HepG2 (cell line): ENCODE results near the gene GCHFR. TPM values are rescaled to one million over a fixed set of nuclear protein-coding genes. Genes with fewer than 3 reads are reported as not detected.
A peak's percentile ranks its signal among the peaks of the same experiment; 100 is the strongest.

Source experiments
- PHF21A ChIP-seq: sonication (generic); formaldehyde crosslinking; IDR thresholded peaks from 2 replicates; pipeline ENCODE4 v1.5.0; 2020; ENCODE audit warnings: mild to moderate bottlenecking, missing genetic modification reagents
- PTBP1 ChIP-seq: fragments of 200-400 bp; formaldehyde crosslinking; IDR thresholded peaks from 2 replicates; pipeline ENCODE4 v1.6.1; 2018; ENCODE audit warnings: low read length, low read depth; ENCODE audit not compliant: poor library complexity, severe bottlenecking
- SAFB2 ChIP-seq: sonication (generic); formaldehyde crosslinking; IDR thresholded peaks from 2 replicates; pipeline ENCODE4 v1.5.1; 2020; ENCODE audit warnings: missing genetic modification reagents, low read depth, mild to moderate bottlenecking, borderline replicate concordance
- ZFP36L1 ChIP-seq: sonication (generic); formaldehyde crosslinking; IDR thresholded peaks from 2 replicates; pipeline ENCODE4 v1.8.0; 2022; ENCODE audit warnings: mild to moderate bottlenecking, missing genetic modification reagents, moderate library complexity
- ZNF235 ChIP-seq: sonication (generic); formaldehyde crosslinking; IDR thresholded peaks from 2 replicates; pipeline ENCODE4 v1.8.1; 2023; ENCODE audit warnings: mild to moderate bottlenecking, missing genetic modification reagents, borderline replicate concordance
- ZNF432 ChIP-seq: sonication (generic); formaldehyde crosslinking; IDR thresholded peaks from 2 replicates; pipeline ENCODE4 v1.5.0; 2020; ENCODE audit warnings: missing genetic modification reagents, mild to moderate bottlenecking, borderline replicate concordance
- ZNF441 ChIP-seq: sonication (generic); formaldehyde crosslinking; IDR thresholded peaks from 2 replicates; pipeline ENCODE4 v1.7.0; 2021; ENCODE audit warnings: missing genetic modification reagents, borderline replicate concordance
- ZNF496 ChIP-seq: sonication (generic); formaldehyde crosslinking; IDR thresholded peaks from 2 replicates; pipeline ENCODE4 v1.8.1; 2023; ENCODE audit warnings: mild to moderate bottlenecking, moderate library complexity, missing genetic modification reagents; ENCODE audit not compliant: insufficient replicate concordance
- ZNF501 ChIP-seq: sonication (generic); formaldehyde crosslinking; IDR thresholded peaks from 2 replicates; pipeline ENCODE4 v1.5.1; 2020; ENCODE audit warnings: mild to moderate bottlenecking, moderate library complexity, missing genetic modification reagents
- ZNF562 ChIP-seq: sonication (generic); formaldehyde crosslinking; IDR thresholded peaks from 2 replicates; pipeline ENCODE4 v1.8.0; 2022; ENCODE audit warnings: missing genetic modification reagents, borderline replicate concordance
- ZNF563 ChIP-seq: sonication (generic); formaldehyde crosslinking; IDR thresholded peaks from 2 replicates; pipeline ENCODE4 v1.8.0; 2022; ENCODE audit warnings: mild to moderate bottlenecking, moderate library complexity, missing genetic modification reagents
- ZNF674 ChIP-seq: sonication (generic); formaldehyde crosslinking; IDR thresholded peaks from 2 replicates; pipeline ENCODE4 v1.5.0; 2020; ENCODE audit warnings: low read depth, mild to moderate bottlenecking, missing genetic modification reagents
- polyA plus RNA-seq, 8 experiments: library from polyadenylated mRNA; depleted of rRNA in 3 of 8; stranded (reverse) in 7 of 8; unstranded in 1 of 8; fragments of >200 nt; fragmentation: Illumina TruSeq in 4 of 8; extraction: Trizol in 4 of 8; gene quantifications; 2 replicates each; pipeline versions ENCODE4 v1.2.1 to v1.2.3, GENCODE V29; 2011 to 2016; ENCODE audit warnings: low read depth in 4 of 8, missing spikeins in 1 of 8, mixed read lengths in 1 of 8; ENCODE audit not compliant: insufficient read depth in 1 of 8
- total RNA-seq, 5 experiments: library from RNA; depleted of rRNA; stranded (reverse); fragments of >200 nt; fragmentation: Illumina TruSeq; extraction: Trizol; gene quantifications; 2 replicates each; pipeline ENCODE4 v1.2.3, GENCODE V29; 2016; ENCODE audit warnings: low read depth in 1 of 5
- TF ChIP-seq, protein P1 (sequence below): sonication (generic); formaldehyde crosslinking; IDR thresholded peaks from 2 replicates; pipeline ENCODE4 v1.5.0; 2020; ENCODE audit warnings: mild to moderate bottlenecking, missing genetic modification reagents, borderline replicate concordance
- TF ChIP-seq, protein P2 (sequence below): sonication (generic); formaldehyde crosslinking; IDR thresholded peaks from 2 replicates; pipeline ENCODE4 v1.4.0; 2020; ENCODE audit warnings: missing genetic modification reagents
- TF ChIP-seq, protein P3 (sequence below): sonication (generic); formaldehyde crosslinking; IDR thresholded peaks from 2 replicates; pipeline ENCODE4 v1.4.0; 2020; ENCODE audit warnings: mild to moderate bottlenecking, missing genetic modification reagents
- TF ChIP-seq, protein P4 (sequence below): sonication (generic); formaldehyde crosslinking; IDR thresholded peaks from 2 replicates; pipeline ENCODE4 v1.8.1; 2022; ENCODE audit warnings: low read depth, mild to moderate bottlenecking, missing genetic modification reagents

The GCHFR gene
- total and polyA plus RNA-seq, 2 of the 13 experiments (the other 11 are each of a cell fraction or from before 2014, with no cell fraction given): 51.5 to 92.4 TPM

DNA sequence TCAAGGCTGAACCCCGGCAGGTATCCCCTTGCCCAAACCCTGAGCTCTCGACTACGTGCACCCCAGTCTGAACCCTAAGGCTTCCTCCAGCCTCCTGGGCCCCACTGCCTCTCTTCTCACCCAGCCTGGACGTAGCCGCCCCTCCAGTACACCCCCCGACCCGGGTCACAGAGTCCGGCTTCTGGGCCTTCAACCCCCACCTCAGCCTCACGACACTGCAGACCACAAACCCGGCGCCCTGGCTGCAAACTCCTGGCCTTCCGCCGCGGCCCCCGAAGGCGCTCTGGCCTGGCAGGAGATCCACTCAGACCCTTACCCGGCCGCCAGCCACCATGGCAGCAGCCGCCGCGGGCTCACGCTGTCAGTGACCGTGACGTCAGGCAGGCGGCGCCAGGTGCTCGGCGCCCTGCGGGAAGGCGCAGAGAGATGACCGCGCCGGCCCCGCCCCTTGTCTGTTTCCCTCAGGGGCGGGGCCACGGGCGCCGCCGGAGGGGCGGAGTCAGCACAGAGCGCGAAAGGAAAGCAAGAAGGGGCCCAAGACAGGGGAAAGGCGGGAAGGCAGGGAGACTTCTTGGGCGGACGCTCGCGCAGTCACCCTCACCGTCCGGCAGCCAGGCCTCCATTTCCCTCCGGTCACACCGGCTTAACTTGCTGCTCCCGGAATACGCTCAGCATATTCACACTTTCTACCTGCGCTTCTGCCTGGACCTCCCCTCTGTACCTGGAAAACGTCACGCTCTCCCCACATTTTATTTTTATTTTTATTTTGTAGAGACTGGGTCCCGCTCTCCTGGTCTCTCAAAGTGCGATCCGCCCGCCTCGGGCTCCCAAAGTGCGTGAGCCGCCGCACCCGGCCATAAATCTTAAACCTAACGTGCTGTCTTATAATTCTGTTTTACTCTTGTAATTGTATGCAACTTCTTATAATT is 8.7 kb upstream of the GCHFR start, which contains the start of gene RMDN3 (continued):
- TF ChIP-seq, protein P1, sequence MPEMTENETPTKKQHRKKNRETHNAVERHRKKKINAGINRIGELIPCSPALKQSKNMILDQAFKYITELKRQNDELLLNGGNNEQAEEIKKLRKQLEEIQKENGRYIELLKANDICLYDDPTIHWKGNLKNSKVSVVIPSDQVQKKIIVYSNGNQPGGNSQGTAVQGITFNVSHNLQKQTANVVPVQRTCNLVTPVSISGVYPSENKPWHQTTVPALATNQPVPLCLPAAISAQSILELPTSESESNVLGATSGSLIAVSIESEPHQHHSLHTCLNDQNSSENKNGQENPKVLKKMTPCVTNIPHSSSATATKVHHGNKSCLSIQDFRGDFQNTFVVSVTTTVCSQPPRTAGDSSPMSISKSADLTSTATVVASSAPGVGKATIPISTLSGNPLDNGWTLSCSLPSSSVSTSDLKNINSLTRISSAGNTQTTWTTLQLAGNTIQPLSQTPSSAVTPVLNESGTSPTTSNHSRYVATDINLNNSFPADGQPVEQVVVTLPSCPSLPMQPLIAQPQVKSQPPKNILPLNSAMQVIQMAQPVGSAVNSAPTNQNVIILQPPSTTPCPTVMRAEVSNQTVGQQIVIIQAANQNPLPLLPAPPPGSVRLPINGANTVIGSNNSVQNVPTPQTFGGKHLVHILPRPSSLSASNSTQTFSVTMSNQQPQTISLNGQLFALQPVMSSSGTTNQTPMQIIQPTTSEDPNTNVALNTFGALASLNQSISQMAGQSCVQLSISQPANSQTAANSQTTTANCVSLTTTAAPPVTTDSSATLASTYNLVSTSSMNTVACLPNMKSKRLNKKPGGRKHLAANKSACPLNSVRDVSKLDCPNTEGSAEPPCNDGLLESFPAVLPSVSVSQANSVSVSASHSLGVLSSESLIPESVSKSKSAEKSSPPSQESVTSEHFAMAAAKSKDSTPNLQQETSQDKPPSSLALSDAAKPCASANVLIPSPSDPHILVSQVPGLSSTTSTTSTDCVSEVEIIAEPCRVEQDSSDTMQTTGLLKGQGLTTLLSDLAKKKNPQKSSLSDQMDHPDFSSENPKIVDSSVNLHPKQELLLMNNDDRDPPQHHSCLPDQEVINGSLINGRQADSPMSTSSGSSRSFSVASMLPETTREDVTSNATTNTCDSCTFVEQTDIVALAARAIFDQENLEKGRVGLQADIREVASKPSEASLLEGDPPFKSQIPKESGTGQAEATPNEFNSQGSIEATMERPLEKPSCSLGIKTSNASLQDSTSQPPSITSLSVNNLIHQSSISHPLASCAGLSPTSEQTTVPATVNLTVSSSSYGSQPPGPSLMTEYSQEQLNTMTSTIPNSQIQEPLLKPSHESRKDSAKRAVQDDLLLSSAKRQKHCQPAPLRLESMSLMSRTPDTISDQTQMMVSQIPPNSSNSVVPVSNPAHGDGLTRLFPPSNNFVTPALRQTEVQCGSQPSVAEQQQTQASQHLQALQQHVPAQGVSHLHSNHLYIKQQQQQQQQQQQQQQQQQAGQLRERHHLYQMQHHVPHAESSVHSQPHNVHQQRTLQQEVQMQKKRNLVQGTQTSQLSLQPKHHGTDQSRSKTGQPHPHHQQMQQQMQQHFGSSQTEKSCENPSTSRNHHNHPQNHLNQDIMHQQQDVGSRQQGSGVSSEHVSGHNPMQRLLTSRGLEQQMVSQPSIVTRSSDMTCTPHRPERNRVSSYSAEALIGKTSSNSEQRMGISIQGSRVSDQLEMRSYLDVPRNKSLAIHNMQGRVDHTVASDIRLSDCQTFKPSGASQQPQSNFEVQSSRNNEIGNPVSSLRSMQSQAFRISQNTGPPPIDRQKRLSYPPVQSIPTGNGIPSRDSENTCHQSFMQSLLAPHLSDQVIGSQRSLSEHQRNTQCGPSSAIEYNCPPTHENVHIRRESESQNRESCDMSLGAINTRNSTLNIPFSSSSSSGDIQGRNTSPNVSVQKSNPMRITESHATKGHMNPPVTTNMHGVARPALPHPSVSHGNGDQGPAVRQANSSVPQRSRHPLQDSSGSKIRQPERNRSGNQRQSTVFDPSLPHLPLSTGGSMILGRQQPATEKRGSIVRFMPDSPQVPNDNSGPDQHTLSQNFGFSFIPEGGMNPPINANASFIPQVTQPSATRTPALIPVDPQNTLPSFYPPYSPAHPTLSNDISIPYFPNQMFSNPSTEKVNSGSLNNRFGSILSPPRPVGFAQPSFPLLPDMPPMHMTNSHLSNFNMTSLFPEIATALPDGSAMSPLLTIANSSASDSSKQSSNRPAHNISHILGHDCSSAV (CRISPR knock-in tag): no peak
- TF ChIP-seq ZNF441 (peak; percentile 63; the same call in 1 of the 2 replicates), ZFP36L1 (CRISPR knock-in tag) (no peak), ZNF501 (CRISPR knock-in tag) (peak; percentile 93), SAFB2 (CRISPR knock-in tag) (peak; percentile 41; the same call in 1 of the 2 replicates), PTBP1 (no peak), PHF21A (CRISPR knock-in tag) (no peak), ZNF562 (CRISPR knock-in tag) (no peak), ZNF496 (CRISPR knock-in tag) (no peak), ZNF563 (CRISPR knock-in tag) (no peak), ZNF674 (CRISPR knock-in tag) (no peak), ZNF432 (no peak), ZNF235 (CRISPR knock-in tag) (no peak; the same call in 1 of the 2 replicates)
- TF ChIP-seq, protein P2, sequence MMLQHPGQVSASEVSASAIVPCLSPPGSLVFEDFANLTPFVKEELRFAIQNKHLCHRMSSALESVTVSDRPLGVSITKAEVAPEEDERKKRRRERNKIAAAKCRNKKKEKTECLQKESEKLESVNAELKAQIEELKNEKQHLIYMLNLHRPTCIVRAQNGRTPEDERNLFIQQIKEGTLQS: no peak
- TF ChIP-seq, protein P3, sequence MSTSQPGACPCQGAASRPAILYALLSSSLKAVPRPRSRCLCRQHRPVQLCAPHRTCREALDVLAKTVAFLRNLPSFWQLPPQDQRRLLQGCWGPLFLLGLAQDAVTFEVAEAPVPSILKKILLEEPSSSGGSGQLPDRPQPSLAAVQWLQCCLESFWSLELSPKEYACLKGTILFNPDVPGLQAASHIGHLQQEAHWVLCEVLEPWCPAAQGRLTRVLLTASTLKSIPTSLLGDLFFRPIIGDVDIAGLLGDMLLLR (CRISPR knock-in tag): no peak; the same call in 1 of the 2 replicates
- TF ChIP-seq, protein P4, sequence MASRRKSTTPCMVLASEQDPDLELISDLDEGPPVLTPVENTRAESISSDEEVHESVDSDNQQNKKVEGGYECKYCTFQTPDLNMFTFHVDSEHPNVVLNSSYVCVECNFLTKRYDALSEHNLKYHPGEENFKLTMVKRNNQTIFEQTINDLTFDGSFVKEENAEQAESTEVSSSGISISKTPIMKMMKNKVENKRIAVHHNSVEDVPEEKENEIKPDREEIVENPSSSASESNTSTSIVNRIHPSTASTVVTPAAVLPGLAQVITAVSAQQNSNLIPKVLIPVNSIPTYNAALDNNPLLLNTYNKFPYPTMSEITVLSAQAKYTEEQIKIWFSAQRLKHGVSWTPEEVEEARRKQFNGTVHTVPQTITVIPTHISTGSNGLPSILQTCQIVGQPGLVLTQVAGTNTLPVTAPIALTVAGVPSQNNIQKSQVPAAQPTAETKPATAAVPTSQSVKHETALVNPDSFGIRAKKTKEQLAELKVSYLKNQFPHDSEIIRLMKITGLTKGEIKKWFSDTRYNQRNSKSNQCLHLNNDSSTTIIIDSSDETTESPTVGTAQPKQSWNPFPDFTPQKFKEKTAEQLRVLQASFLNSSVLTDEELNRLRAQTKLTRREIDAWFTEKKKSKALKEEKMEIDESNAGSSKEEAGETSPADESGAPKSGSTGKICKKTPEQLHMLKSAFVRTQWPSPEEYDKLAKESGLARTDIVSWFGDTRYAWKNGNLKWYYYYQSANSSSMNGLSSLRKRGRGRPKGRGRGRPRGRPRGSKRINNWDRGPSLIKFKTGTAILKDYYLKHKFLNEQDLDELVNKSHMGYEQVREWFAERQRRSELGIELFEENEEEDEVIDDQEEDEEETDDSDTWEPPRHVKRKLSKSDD (CRISPR knock-in tag): peak; percentile 94
